HepG2 (cell line): Measurements from ENCODE around the gene PADI2. TPM values are rescaled to one million over a fixed set of nuclear protein-coding genes. Genes with fewer than 3 reads are reported as not detected.

Source experiments
- ATAC-seq: fragments of 200-7000 bp; cut with Tn5 transposase; 3 replicates; pipeline ENCODE4 v1.9.1; 2020; ENCODE audit warnings: mild to moderate bottlenecking, moderate library complexity
- Bru-seq: library from RNA; stranded (reverse); fragments of 400-500 nt; gene quantifications from one replicate; lab custom pipeline; 2021; lab: Mats Ljungman, UMichigan
- BruChase-seq, 2 experiments: library from RNA; stranded (reverse); fragments of 400-500 nt; gene quantifications; one replicate each; lab custom pipeline; 2021; lab: Mats Ljungman, UMichigan
- BruUV-seq: library from RNA; stranded (reverse); fragments of 400-500 nt; replicated peaks from 2 replicates; lab custom pipeline; 2021; lab: Mats Ljungman, UMichigan
- CTCF ChIA-PET: fragments of 300-600 bp; formaldehyde crosslinking; extraction: SDS; loops from one replicate; lab custom pipeline; 2021; ENCODE audit warnings: low total read pairs, inconsistent platforms, low intra/inter-chr PET ratio; lab: Yijun Ruan, JAX
- POLR2A ChIA-PET: fragments of 350-600 bp; sonication (Branson Sonifier 250); formaldehyde crosslinking; loops from one replicate; lab custom pipeline; 2020; ENCODE audit warnings: antibody characterized with exemption, inconsistent platforms; lab: Yijun Ruan, JAX
- DNase-seq: peaks from one replicate; pipeline ENCODE4 v3.0.0-alpha.2; 2015; ENCODE audit warnings: low spot score
- FAIRE-seq: peaks from 3 replicates; lab custom pipeline; 2011; peaks lifted over from hg19 to GRCh38; lab: Jason Lieb, UNC
- H2AFZ ChIP-seq: one replicate; pipeline ENCODE4 v1.6.1; 2011; ENCODE audit warnings: low read length, inconsistent platforms
- H3K27ac ChIP-seq: fragments of 300-600 bp; 3 replicates; pipeline ENCODE4 v1.8.0; 2011; ENCODE audit warnings: mixed run types, mild to moderate bottlenecking, mixed read lengths, low read length, inconsistent platforms; ENCODE audit not compliant: insufficient read depth; ENCODE audit errors: extremely low read length
- H3K27me3 ChIP-seq, 2 experiments: fragments of 200-600 bp in 1 of 2; 2 replicates in 1 of 2; 3 replicates in 1 of 2; pipeline versions ENCODE4 v1.6.0 to v1.8.0; 2011; ENCODE audit warnings: low read length in 2 of 2, mild to moderate bottlenecking in 2 of 2, moderate library complexity in 2 of 2, inconsistent platforms in 1 of 2; ENCODE audit not compliant: insufficient read depth in 2 of 2, control insufficient read depth in 1 of 2
- H3K36me3 ChIP-seq, 2 experiments: fragments of 200-600 bp in 1 of 2; replicated peaks in 1 of 2; 2 replicates in 1 of 2; 3 replicates in 1 of 2; pipeline versions ENCODE4 v1.5.1 to v1.8.0; 2011; ENCODE audit warnings: low read length in 2 of 2, inconsistent platforms in 1 of 2; ENCODE audit not compliant: insufficient read depth in 2 of 2, control insufficient read depth in 1 of 2
- H3K4me1 ChIP-seq: 2 replicates; pipeline ENCODE4 v1.5.1; 2012; ENCODE audit warnings: low read length, inconsistent platforms; ENCODE audit not compliant: insufficient read depth
- H3K4me2 ChIP-seq: 2 replicates; pipeline ENCODE4 v1.6.0; 2011; ENCODE audit warnings: low read depth, low read length, inconsistent platforms
- H3K4me3 ChIP-seq, 3 experiments: fragments of 200-600 bp in 1 of 3; sonication (generic), shearing (Covaris generic) in 1 of 3; replicated peaks in 1 of 3; 2 replicates each; pipeline ENCODE4 v1.5.1; 2011 to 2016; ENCODE audit warnings: low read length in 3 of 3, inconsistent platforms in 2 of 3, low read depth in 2 of 3, mild to moderate bottlenecking in 2 of 3, control low read depth in 1 of 3, mixed read lengths in 1 of 3; ENCODE audit not compliant: insufficient read depth in 1 of 3
- H3K79me2 ChIP-seq: one replicate; pipeline ENCODE4 v1.6.1; 2011; ENCODE audit warnings: low read length, inconsistent platforms; ENCODE audit not compliant: insufficient read depth
- H3K9ac ChIP-seq: 2 replicates; pipeline ENCODE4 v1.6.0; 2011; ENCODE audit warnings: mild to moderate bottlenecking, low read depth, low read length, inconsistent platforms; ENCODE audit not compliant: insufficient read depth
- H3K9me3 ChIP-seq: 2 replicates; pipeline ENCODE4 v1.5.1; 2012; ENCODE audit warnings: mild to moderate bottlenecking, low read length
- H4K20me1 ChIP-seq: 2 replicates; pipeline ENCODE4 v1.6.0; 2011; ENCODE audit warnings: inconsistent platforms, mild to moderate bottlenecking, low read length, moderate library complexity; ENCODE audit not compliant: insufficient read depth
- NFYB ChIP-seq: sonication (generic); formaldehyde crosslinking; IDR thresholded peaks from 2 replicates; pipeline ENCODE4 v1.4.0; 2020; ENCODE audit warnings: missing genetic modification reagents
- ZNF619 ChIP-seq: sonication (generic); formaldehyde crosslinking; IDR thresholded peaks from 2 replicates; pipeline ENCODE4 v1.4.0; 2020; ENCODE audit warnings: mild to moderate bottlenecking, missing genetic modification reagents
- WGBS: methylation state at CpG from one replicate; pipeline ENCODE4 v1.1.6; 2017; ENCODE audit warnings: low lambda C conversion rate; 5-methylcytosine and 5-hydroxymethylcytosine counted together
- in situ Hi-C: cut with HindIII; loops from 2 replicates; pipeline ENCODE4 v1.10.0; 2017; ENCODE audit warnings: low pct_unique_long_range_greater_than_20kb; ENCODE audit not compliant: extremely low pct_ligation_motif_present
- intact Hi-C: fragments of 100-400 bp; cut with micrococcal nuclease; formaldehyde crosslinking; loops from one replicate; pipeline ENCODE4 v1.10.0; 2022; ENCODE audit not compliant: unreplicated experiment
- long read RNA-seq, 2 experiments: library from RNA in 1 of 2; library from polyadenylated mRNA in 1 of 2; stranded (forward) in 1 of 2; unstranded in 1 of 2; transcript quantifications; one replicate each; pipeline ENCODE4 v2.0.0, GENCODE V29; 2019 to 2022
- polyA minus RNA-seq, 3 experiments: library from RNA; depleted of rRNA, polyadenylated mRNA; stranded (reverse); fragments of >200 nt; gene quantifications; 2 replicates each; pipeline ENCODE4 v1.2.3, GENCODE V29; 2011; ENCODE audit warnings: low replicate concordance in 1 of 3
- polyA plus RNA-seq, 8 experiments: library from polyadenylated mRNA; depleted of rRNA in 3 of 8; stranded (reverse) in 7 of 8; unstranded in 1 of 8; fragments of >200 nt; fragmentation: Illumina TruSeq in 4 of 8; extraction: Trizol in 4 of 8; gene quantifications; 2 replicates each; pipeline versions ENCODE4 v1.2.1 to v1.2.3, GENCODE V29; 2011 to 2016; ENCODE audit warnings: low read depth in 4 of 8, missing spikeins in 1 of 8, mixed read lengths in 1 of 8; ENCODE audit not compliant: insufficient read depth in 1 of 8
- total RNA-seq, 5 experiments: library from RNA; depleted of rRNA; stranded (reverse); fragments of >200 nt; fragmentation: Illumina TruSeq; extraction: Trizol; gene quantifications; 2 replicates each; pipeline ENCODE4 v1.2.3, GENCODE V29; 2016; ENCODE audit warnings: low read depth in 1 of 5

The PADI2 gene
- total RNA-seq (2016; rRNA removed; fragmentation: Illumina TruSeq; extraction: Trizol): not detected in 2 replicates
- total RNA-seq (2016; cell fraction: cytosol; rRNA removed; fragmentation: Illumina TruSeq; extraction: Trizol; ENCODE audit: low read depth): not detected in 2 replicates
- not detected in 2 replicates for total RNA-seq (2016; cell fraction: insoluble cytoplasmic fraction; rRNA removed; fragmentation: Illumina TruSeq; extraction: Trizol)
- total RNA-seq (2016; cell fraction: membrane; rRNA removed; fragmentation: Illumina TruSeq; extraction: Trizol): not detected in 2 replicates
- total RNA-seq (2016; cell fraction: nucleus; rRNA removed; fragmentation: Illumina TruSeq; extraction: Trizol): not detected in 2 replicates
- polyA plus RNA-seq (2011; rRNA removed): not detected in 2 replicates
- polyA plus RNA-seq (2011; cell fraction: cytosol; rRNA removed): not detected in 2 replicates
- polyA plus RNA-seq (2011; cell fraction: nucleus; rRNA removed): not detected in 2 replicates
- polyA plus RNA-seq (2012): not detected in 2 replicates
- not detected in 2 replicates for polyA plus RNA-seq (2016; cell fraction: cytosol; fragmentation: Illumina TruSeq; extraction: Trizol; ENCODE audit: low read depth)
- polyA plus RNA-seq (2016; cell fraction: insoluble cytoplasmic fraction; fragmentation: Illumina TruSeq; extraction: Trizol; ENCODE audit: low read depth): not detected in 2 replicates
- not detected in 2 replicates for polyA plus RNA-seq (2016; cell fraction: membrane; fragmentation: Illumina TruSeq; extraction: Trizol; ENCODE audit: low read depth)
- polyA plus RNA-seq (2016; cell fraction: nucleus; fragmentation: Illumina TruSeq; extraction: Trizol; ENCODE audit: insufficient read depth, low read depth): not detected in 2 replicates
- 3.2 TPM in 1 of 2 replicates, not detected in the other for polyA minus RNA-seq (2011; rRNA and poly(A)+ RNA removed; ENCODE audit: low replicate concordance)
- not detected in 2 replicates for polyA minus RNA-seq (2011; cell fraction: cytosol; rRNA and poly(A)+ RNA removed)
- not detected in 2 replicates for polyA minus RNA-seq (2011; cell fraction: nucleus; rRNA and poly(A)+ RNA removed)
- percentile 15 among the genes with signal in this experiment for Bru-seq, nascent RNA
- BruChase-seq, experiment 1, labeled RNA remaining after a 6-hour chase: percentile 16 among the genes with signal in this experiment
- percentile 18 among the genes with signal in this experiment for BruChase-seq, experiment 2, labeled RNA remaining after a 2-hour chase
- long read RNA-seq, experiment 1: 0 reads
- long read RNA-seq, experiment 2: 0 reads

- BruUV-seq: no TSS peak
- intact Hi-C loops (no loop called here), in situ Hi-C loops (no loop called here)
- no peak within 1 kb of the TSS for H3K4me3 ChIP-seq
- peaks cover 26% of the 10 kb centered on the region for H3K4me1 ChIP-seq
- no peaks in the 10 kb centered on the region for H3K79me2 ChIP-seq
- no peak within 1 kb of the TSS for H3K4me2 ChIP-seq
- no peaks in the 10 kb centered on the region for H4K20me1 ChIP-seq
- no peak within 1 kb of the TSS for H3K9ac ChIP-seq
- no peak within 1 kb of the TSS for H2AFZ ChIP-seq
- H3K27me3 ChIP-seq: peaks cover 2 to 11% of the 10 kb centered on the region in 2 experiments; a peak in 2 of 5 replicates
- H3K36me3 ChIP-seq: no peaks in the 10 kb centered on the region
- FAIRE-seq (no peak), DNase-seq (no peak), ATAC-seq (no peak)
- 79% methylated on average over 27 of the region's 58 CpGs for WGBS
- H3K9me3 ChIP-seq: no peaks in the 10 kb centered on the region
- ChIA-PET POLR2A (no interaction called here), CTCF (no interaction called here)
- H3K27ac ChIP-seq: no peak within 1 kb of the TSS
- 0 out of 2 replicates have a peak, but pooled peaks have one; percentile 21 for TF ChIP-seq NFYB (CRISPR knock-in tag)
- TF ChIP-seq ZNF619 (CRISPR knock-in tag): no peak
Observed at GRCh38 chr1:17119076-17119772, at the start of gene PADI2. Gene PADI2, minus strand, starts transcription at chr1:17119451. Its CDS starts 80 bp downstream, at chr1:17119371.
